Ectodermal cell (in vitro differentiated cells): Measurements from ENCODE around the gene ARMH1.

Source experiments
- H3K27ac ChIP-seq: 2 replicates; pipeline ENCODE4 v1.7.0; 2013; ENCODE audit warnings: mild to moderate bottlenecking, low read depth, low read length; ENCODE audit not compliant: insufficient read depth, poor library complexity, severe bottlenecking
- H3K27me3 ChIP-seq: 2 replicates; pipeline ENCODE4 v1.7.0; 2013; ENCODE audit warnings: mild to moderate bottlenecking, low read length; ENCODE audit not compliant: insufficient read depth, control insufficient read depth, poor library complexity, severe bottlenecking
- H3K36me3 ChIP-seq: one replicate; pipeline ENCODE4 v1.7.0; 2013; ENCODE audit warnings: low read length; ENCODE audit not compliant: control insufficient read depth, insufficient read depth
- H3K4me1 ChIP-seq: one replicate; pipeline ENCODE4 v1.7.0; 2013; ENCODE audit warnings: low read length; ENCODE audit not compliant: control insufficient read depth, insufficient read depth
- H3K4me3 ChIP-seq: 2 replicates; pipeline ENCODE4 v1.7.0; 2013; ENCODE audit warnings: low read depth, low read length, control low read depth; ENCODE audit not compliant: insufficient read depth
- H3K9me3 ChIP-seq: 2 replicates; pipeline ENCODE4 v1.7.0; 2013; ENCODE audit warnings: mild to moderate bottlenecking, low read length, moderate library complexity; ENCODE audit not compliant: control insufficient read depth
- WGBS, 2 experiments: methylation state at CpG; one replicate each; pipeline ENCODE4 v1.1.7; 2013; ENCODE audit warnings: missing lambda C conversion rate in 2 of 2; 5-methylcytosine and 5-hydroxymethylcytosine counted together

ARMH1 gene

DNA sequence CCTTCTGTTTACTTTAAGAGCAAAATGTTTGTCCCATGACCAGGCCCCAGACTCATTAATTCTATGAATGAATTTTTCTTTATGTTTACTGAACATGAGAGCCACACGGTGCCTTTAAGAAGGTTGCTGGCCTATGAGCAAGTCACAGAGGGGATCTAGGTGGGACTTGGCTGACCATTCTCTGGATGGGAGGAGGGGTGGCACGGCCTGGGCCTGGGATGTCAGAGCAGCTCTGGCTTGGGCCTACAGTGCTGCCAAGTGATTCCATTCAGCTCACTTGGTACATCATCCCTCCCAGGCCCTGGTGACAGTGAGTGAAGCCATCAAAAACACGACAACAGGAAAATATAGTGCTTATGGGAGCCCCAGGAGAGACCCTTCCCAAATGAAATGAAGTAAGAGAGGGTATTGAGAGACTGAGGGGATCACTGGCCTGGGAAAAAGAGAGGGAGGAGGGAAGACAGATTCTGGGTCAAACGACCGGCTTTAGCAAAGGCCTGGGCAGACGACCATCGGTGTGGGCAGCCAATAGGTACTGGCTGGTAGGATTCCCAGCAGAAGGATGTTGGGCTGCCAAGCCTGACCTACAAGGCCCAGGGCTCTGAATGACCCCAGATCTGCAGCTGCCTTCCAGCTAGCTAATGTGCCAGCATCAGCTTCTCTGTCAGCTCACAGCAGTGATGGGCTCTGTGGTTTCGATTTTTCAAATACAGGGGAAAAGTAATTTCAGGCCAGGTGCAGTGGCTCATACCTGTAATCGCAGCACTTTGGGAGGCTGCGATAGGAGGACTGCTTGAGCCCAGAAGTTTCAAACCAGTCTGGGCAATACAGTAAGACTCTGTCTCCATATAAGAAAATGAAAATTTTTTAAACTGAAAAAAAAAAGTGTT lies 3.5 kb upstream of the ARMH1 start:
- peaks cover 4% of the 10 kb centered on the region for H3K4me1 ChIP-seq
- no peaks in the 10 kb centered on the region for H3K9me3 ChIP-seq
- H3K4me3 ChIP-seq = no peak overlapping the region
- 93 to 95% methylated on average over 10 of the region's 10 CpGs for WGBS, 2 experiments
- no peaks in the 10 kb centered on the region for H3K27me3 ChIP-seq
- no peak overlapping the region for H3K27ac ChIP-seq
- no peaks in the 10 kb centered on the region for H3K36me3 ChIP-seq

DNA sequence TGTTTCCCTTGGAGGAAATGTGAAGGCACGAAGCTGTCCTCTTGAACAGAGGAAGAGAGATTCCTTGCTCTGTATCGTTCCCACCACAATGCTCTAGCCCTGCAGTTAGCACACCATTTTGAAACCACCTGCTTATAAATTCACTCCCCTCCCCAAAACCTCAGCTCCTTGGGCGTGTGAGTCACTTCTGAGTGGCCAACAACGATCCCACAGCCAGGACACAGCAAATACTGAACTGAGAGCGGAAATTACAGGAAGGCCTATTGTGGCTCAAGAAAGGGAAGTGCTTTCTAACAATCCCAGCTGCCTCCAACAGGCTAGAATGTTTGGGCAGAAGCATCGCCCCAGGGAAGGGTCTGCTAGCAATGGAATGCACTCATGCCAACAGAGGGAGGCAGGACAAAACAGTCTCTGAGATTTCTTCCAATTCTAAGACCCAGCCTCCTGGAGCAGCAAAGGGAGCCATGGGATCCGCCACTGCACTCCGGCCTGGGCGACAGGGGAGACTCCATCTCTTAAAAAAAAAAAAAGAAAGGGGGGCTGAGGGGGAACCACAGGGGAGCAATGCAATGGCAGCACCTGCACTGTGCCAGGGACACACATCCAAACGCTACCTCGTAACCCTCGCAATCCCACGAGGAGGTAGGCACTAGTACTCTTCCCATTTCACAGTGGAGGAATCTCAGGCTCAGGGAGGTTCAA lies 2.1 kb upstream of the ARMH1 start:
- Histone ChIP-seq H3K36me3 (no peaks in the 10 kb centered on the region), H3K27me3 (no peaks in the 10 kb centered on the region), H3K4me3 (no peak overlapping the region), H3K27ac (peak overlapping the region; percentile 74), H3K9me3 (no peaks in the 10 kb centered on the region), H3K4me1 (peaks cover 13% of the 10 kb centered on the region)
- WGBS, 2 experiments = 74 to 82% methylated on average over 13 of the region's 13 CpGs

DNA sequence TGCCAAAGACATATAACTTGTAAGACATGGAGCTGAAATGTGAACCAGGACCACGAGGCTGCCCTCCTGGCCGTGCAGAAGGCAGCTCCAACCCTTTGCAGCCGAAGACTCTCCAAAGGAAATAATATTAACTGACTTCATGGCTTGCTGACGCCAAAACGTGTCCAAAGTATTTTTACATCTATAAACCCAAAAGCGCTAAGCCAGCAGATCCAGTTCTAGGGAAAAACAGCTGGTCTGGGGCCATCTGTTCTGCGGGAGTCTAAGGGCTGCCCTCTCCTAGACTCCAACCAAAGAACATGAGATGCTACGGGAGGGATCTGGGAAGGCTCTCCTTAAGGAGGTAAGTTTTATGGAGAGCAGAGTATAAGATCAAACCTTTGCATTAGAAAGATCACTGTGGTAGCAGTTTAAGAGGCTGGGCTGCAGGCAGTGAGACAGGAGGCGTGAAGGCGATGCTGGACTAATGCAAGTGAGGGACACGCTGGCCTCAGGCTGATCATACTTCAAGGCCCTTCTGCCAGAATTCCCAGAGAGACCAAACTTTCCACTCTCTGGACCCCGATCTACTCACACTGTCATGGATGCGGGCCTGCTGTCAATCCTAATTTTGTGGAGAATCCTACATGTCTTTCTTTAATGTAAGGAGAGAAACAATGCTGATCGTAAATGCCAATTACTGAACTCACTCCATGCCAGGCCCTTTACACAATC lies 1.4 kb upstream of the ARMH1 start:
- H3K9me3 ChIP-seq = no peaks in the 10 kb centered on the region
- H3K4me1 ChIP-seq = peaks cover 13% of the 10 kb centered on the region
- no peaks in the 10 kb centered on the region for H3K27me3 ChIP-seq
- peak overlapping the region; percentile 66 for H3K4me3 ChIP-seq
- H3K36me3 ChIP-seq = no peaks in the 10 kb centered on the region
- WGBS, 2 experiments = 92 to 94% methylated on average over 14 of the region's 14 CpGs
- H3K27ac ChIP-seq = no peak overlapping the region

DNA sequence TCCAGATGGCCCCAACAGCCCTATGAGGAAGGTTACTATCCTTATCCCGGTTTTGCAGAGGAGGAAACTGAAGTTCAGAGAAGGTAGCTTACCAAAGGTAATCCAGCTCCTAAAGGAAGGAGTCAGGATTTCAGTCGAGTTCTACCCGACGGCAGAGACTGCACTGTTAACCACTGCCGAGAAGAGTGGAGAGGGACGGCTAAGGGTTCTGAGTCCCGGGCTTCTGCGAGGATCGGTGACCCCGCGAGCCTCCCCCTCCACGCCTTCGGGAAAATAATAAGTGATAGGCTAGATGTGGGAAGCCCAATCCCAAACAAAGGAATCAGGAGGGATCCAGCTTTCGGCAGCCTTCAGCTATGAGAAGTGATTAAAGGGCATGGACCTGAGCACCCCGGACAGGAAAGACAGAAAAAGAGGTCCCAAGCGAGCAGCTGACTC lies 820 bp upstream of the ARMH1 start:
- H3K9me3 ChIP-seq = no peaks in the 10 kb centered on the region
- no peak overlapping the region for H3K27ac ChIP-seq
- H3K27me3 ChIP-seq = no peaks in the 10 kb centered on the region
- peak overlapping the region; percentile 66 for H3K4me3 ChIP-seq
- H3K4me1 ChIP-seq = peaks cover 13% of the 10 kb centered on the region
- WGBS, 2 experiments = 4 to 5% methylated on average over 16 of the region's 16 CpGs
- H3K36me3 ChIP-seq = no peaks in the 10 kb centered on the region

DNA sequence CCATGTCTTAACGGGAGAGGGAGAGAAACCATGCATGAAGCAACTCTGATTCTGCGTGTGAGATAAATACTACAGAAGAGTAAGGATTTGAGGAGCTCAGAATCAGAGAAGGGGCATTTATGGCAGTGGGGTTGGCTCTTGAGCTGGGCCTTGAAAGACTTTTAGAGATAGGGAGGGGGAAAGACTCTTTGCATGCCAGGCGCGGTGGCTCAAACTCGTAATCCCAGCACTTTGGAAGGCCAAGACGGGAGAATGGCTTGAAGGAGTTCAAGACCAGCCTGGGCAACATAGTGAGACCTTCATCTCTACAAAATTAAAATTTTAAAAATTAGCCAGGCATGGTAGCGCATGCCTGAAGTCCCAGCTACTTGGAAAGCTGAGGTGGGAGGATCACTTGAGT lies 672 bp downstream of the ARMH1 start:
- Histone ChIP-seq H3K4me3 (peak overlapping the region; percentile 66), H3K36me3 (no peaks in the 10 kb centered on the region), H3K27me3 (no peaks in the 10 kb centered on the region), H3K27ac (no peak overlapping the region), H3K4me1 (peaks cover 13% of the 10 kb centered on the region), H3K9me3 (no peaks in the 10 kb centered on the region)
- WGBS, 2 experiments = 83 to 88% methylated on average over 7 of the region's 7 CpGs

DNA sequence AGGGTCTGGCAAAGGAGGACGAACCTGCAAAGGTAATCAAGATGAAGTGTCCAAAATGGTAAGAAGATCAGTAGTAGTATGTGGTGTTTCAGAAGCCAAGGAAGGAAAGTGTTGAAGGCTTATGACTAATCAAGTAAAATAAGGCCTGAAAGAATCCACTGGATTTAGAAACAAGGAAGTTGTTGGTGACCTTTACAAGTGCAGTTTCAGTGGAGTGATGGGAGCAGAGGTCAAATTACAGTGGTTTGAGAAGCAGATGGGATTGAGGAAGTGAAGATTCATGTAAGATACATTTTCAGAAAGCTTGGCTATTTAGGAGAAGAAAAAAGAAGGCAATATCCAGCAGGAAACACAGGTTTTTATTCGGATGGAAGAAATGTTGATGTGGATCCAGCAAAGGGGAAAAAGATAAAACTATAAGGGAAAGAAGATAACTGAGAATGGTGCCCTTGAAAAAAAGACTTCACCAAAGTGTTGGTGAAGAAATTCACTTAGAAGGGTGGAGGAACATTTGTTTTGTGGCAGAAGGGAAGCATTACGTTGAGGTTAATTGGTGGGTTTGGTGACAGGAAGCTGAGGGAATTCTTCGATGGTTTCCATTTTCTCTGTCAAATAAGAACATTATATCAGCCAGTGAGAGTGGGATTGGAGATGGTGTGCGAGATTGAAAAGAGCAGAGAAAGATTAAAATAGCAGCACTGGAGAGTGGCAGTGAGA lies 2.1 kb downstream of the ARMH1 start:
- Histone ChIP-seq H3K4me1 (peaks cover 13% of the 10 kb centered on the region), H3K27me3 (no peaks in the 10 kb centered on the region), H3K36me3 (no peaks in the 10 kb centered on the region), H3K4me3 (no peak overlapping the region), H3K27ac (no peak overlapping the region), H3K9me3 (no peaks in the 10 kb centered on the region)
- 85 to 87% methylated on average over 5 of the region's 5 CpGs for WGBS, 2 experiments

DNA sequence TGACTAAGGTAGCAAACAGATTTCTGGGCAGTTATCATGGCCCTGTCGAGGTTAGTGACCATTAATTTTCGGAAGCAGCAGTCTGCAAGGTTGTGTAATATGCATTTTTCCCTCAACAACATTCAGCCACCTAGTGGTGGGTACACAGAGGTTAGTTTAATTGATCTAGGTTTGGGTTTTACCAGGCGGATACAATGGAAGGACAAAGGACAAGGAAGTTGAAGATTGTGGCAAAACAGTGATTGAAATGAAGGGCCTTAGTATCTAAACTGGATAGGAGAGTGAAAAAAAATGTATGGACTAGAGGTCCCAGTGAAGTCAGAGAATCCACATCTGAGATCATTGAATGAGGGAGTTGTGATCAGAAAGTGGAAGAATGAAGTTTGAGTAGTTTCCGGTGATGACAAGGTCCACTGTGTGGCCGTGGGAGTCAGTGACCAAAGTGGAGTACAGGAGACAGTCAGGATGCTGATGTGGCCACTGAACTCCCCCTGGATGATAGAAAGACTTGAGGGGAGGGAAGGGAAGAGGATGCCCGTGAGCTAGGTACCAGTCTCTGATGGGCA lies 2.8 kb downstream of the ARMH1 start:
- no peaks in the 10 kb centered on the region for H3K27me3 ChIP-seq
- no peaks in the 10 kb centered on the region for H3K36me3 ChIP-seq
- 81 to 84% methylated on average over 6 of the region's 6 CpGs for WGBS, 2 experiments
- no peak overlapping the region for H3K27ac ChIP-seq
- H3K4me1 ChIP-seq = peaks cover 14% of the 10 kb centered on the region
- no peaks in the 10 kb centered on the region for H3K9me3 ChIP-seq
- no peak overlapping the region for H3K4me3 ChIP-seq

DNA sequence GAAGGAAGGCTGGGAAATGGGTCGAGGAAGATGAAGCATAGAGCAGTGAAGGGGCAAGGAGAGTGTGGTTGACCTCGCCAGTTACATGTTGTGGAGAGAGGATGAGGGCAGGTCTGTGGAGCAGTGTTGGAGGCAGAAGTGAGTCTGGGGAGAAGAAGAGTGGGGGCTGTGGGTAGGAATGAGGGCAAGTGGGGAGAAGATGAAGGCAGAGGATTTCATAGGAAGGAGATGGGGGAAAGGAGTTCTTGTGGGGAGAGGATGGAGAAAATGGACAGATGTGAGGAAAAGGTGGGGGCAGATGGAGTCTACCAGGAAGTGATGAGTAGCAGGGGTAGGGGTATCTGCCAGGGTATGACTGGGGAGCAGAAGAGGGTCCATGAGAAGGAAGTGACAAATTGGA lies 3.6 kb downstream of the ARMH1 start:
- Histone ChIP-seq H3K27me3 (no peaks in the 10 kb centered on the region), H3K27ac (no peak overlapping the region), H3K36me3 (no peaks in the 10 kb centered on the region), H3K9me3 (no peaks in the 10 kb centered on the region), H3K4me1 (peaks cover 15% of the 10 kb centered on the region), H3K4me3 (no peak overlapping the region)
- WGBS, 2 experiments = 90 to 95% methylated on average over 2 of the region's 2 CpGs

DNA sequence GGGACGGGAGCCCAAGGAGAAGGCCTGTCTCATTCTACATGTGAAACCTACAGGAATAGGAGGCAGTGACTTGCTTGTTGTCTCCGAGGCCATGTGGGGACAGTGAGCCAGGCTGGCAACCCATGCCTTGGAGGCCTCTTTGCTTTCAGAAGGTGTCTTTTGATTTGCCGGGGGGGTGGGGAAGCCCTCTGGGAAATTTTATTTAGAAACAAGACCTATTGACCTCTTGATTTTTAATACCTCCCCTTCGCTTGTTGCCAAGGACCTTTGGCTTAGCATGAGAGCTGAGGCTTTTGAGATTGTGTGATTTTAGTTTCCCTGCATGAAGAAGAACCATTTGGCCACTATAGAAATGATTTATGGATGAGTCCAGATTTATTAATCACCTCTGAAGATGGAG lies 4.1 kb downstream of the ARMH1 start:
- WGBS, 2 experiments = 90 to 92% methylated on average over 4 of the region's 4 CpGs
- Histone ChIP-seq H3K9me3 (no peaks in the 10 kb centered on the region), H3K4me3 (no peak overlapping the region), H3K27me3 (no peaks in the 10 kb centered on the region), H3K27ac (no peak overlapping the region), H3K4me1 (peaks cover 15% of the 10 kb centered on the region), H3K36me3 (no peaks in the 10 kb centered on the region)
